Liver (tissue), 9 donors: ENCODE results near the gene C19orf47. TPM values are rescaled to one million over a fixed set of nuclear protein-coding genes. Genes with fewer than 3 reads are reported as not detected.

Source experiments
- DNase-seq: peaks from one replicate; pipeline ENCODE4 v3.0.0-alpha.2; 2017; ENCODE audit warnings: low spot score
- H3K27ac ChIP-seq, 2 donors: one replicate each; pipeline ENCODE4 v1.7.0; 2013; ENCODE audit warnings: inconsistent platforms in 2 of 2, low read length in 2 of 2, control low read depth in 1 of 2, low read depth in 1 of 2, mild to moderate bottlenecking in 1 of 2
- H3K27me3 ChIP-seq, 4 donors: one replicate each; pipeline versions ENCODE4 v1.6.1 to v1.7.0; 2013; ENCODE audit warnings: low read length in 3 of 4, inconsistent platforms in 1 of 4, mild to moderate bottlenecking in 1 of 4, moderate library complexity in 1 of 4; ENCODE audit not compliant: control insufficient read depth in 4 of 4, insufficient read depth in 4 of 4
- H3K36me3 ChIP-seq, 4 donors: one replicate each; pipeline versions ENCODE4 v1.6.1 to v1.7.0; 2013; ENCODE audit warnings: low read length in 3 of 4, mild to moderate bottlenecking in 3 of 4, low read depth in 1 of 4, moderate library complexity in 1 of 4; ENCODE audit not compliant: control insufficient read depth in 4 of 4, insufficient read depth in 3 of 4
- H3K4me1 ChIP-seq, 4 donors: one replicate each; pipeline versions ENCODE4 v1.6.1 to v1.7.0; 2013; ENCODE audit warnings: low read length in 3 of 4, mild to moderate bottlenecking in 3 of 4, moderate library complexity in 1 of 4; ENCODE audit not compliant: control insufficient read depth in 4 of 4, insufficient read depth in 4 of 4
- H3K4me3 ChIP-seq, 3 donors: one replicate each; pipeline versions ENCODE4 v1.6.1 to v1.7.0; 2013; ENCODE audit warnings: low read length in 3 of 3, control low read depth in 1 of 3, low read depth in 1 of 3, mild to moderate bottlenecking in 1 of 3
- H3K9ac ChIP-seq, 2 donors: one replicate each; pipeline ENCODE4 v1.7.0; 2013; ENCODE audit warnings: low read length in 2 of 2, mild to moderate bottlenecking in 2 of 2, moderate library complexity in 2 of 2, control low read depth in 1 of 2, low read depth in 1 of 2
- H3K9me3 ChIP-seq, 4 donors: one replicate each; pipeline versions ENCODE4 v1.6.1 to v1.7.0; 2013; ENCODE audit warnings: low read length in 3 of 4; ENCODE audit not compliant: control insufficient read depth in 4 of 4
- ATF3 ChIP-seq: IDR thresholded peaks from 2 replicates; pipeline ENCODE4 v1.6.1; 2016; ENCODE audit warnings: antibody characterized with exemption
- CTCF ChIP-seq: fragments of 150-350 bp; IDR thresholded peaks from 2 replicates; pipeline ENCODE4 v1.5.1; 2017; ENCODE audit warnings: improper control_type of control experiment, low read depth, low read length; ENCODE audit not compliant: missing input control
- EGR1 ChIP-seq, 2 donors: IDR thresholded peaks; 2 replicates each; pipeline ENCODE4 v1.6.1; 2016 to 2018; ENCODE audit warnings: antibody characterized with exemption in 2 of 2, low read depth in 2 of 2
- FOXA1 ChIP-seq: IDR thresholded peaks from 2 replicates; pipeline ENCODE4 v1.6.1; 2016; ENCODE audit warnings: antibody characterized with exemption
- FOXA2 ChIP-seq: IDR thresholded peaks from 2 replicates; pipeline ENCODE4 v1.6.1; 2016; ENCODE audit warnings: antibody characterized with exemption
- GABPA ChIP-seq, 2 donors: IDR thresholded peaks in 1 of 2; conservative IDR thresholded peaks in 1 of 2; 2 replicates each; pipeline ENCODE4 v1.6.1; 2016; ENCODE audit warnings: antibody characterized with exemption in 2 of 2, mild to moderate bottlenecking in 1 of 2, moderate library complexity in 1 of 2
- JUND ChIP-seq, 2 donors: IDR thresholded peaks; 2 replicates each; pipeline ENCODE4 v1.6.1; 2016; ENCODE audit warnings: antibody characterized with exemption in 2 of 2
- MAX ChIP-seq: IDR thresholded peaks from 2 replicates; pipeline ENCODE4 v1.6.1; 2016; ENCODE audit warnings: antibody characterized with exemption
- NR2F2 ChIP-seq: IDR thresholded peaks from 2 replicates; pipeline ENCODE4 v1.6.1; 2016; ENCODE audit warnings: antibody characterized with exemption
- RAD21 ChIP-seq, 2 donors: IDR thresholded peaks; 2 replicates each; pipeline ENCODE4 v1.6.1; 2016; ENCODE audit warnings: antibody characterized with exemption in 2 of 2, mild to moderate bottlenecking in 2 of 2
- REST ChIP-seq: IDR thresholded peaks from 2 replicates; pipeline ENCODE4 v1.6.1; 2016; ENCODE audit warnings: antibody characterized with exemption, mild to moderate bottlenecking
- RXRA ChIP-seq, 2 donors: IDR thresholded peaks; 2 replicates each; pipeline ENCODE4 v1.6.1; 2017 to 2018; ENCODE audit warnings: antibody characterized with exemption in 2 of 2, mild to moderate bottlenecking in 1 of 2
- SP1 ChIP-seq: IDR thresholded peaks from 2 replicates; pipeline ENCODE4 v1.6.1; 2018; ENCODE audit warnings: antibody characterized with exemption, mild to moderate bottlenecking
- TAF1 ChIP-seq: conservative IDR thresholded peaks from 2 replicates; pipeline ENCODE4 v1.6.1; 2016; ENCODE audit warnings: antibody characterized with exemption, mild to moderate bottlenecking
- YY1 ChIP-seq: IDR thresholded peaks from 2 replicates; pipeline ENCODE4 v1.6.1; 2016; ENCODE audit warnings: antibody characterized with exemption, mild to moderate bottlenecking
- ZBTB33 ChIP-seq: IDR thresholded peaks from 2 replicates; pipeline ENCODE4 v1.6.1; 2016; ENCODE audit warnings: antibody characterized with exemption
- WGBS: extraction: QIAGEN DNeasy Blood & Tissue Kit; methylation state at CpG from one replicate; pipeline ENCODE4 v1.1.7; 2013; 5-methylcytosine and 5-hydroxymethylcytosine counted together
- polyA plus RNA-seq, 2 donors: library from polyadenylated mRNA; stranded (reverse) in 1 of 2; unstranded in 1 of 2; fragments of 200-250 nt in 1 of 2; fragments of >200 nt in 1 of 2; fragmentation: Nextera tagmentation in 1 of 2; extraction: Ambion mirVana in 1 of 2; gene quantifications; one replicate each; pipeline versions ENCODE4 v1.2.1 to v1.2.3, GENCODE V29; 2013 to 2015
- total RNA-seq, 2 donors: library from RNA; depleted of rRNA; stranded (reverse); fragments of >200 nt; gene quantifications; one replicate each; pipeline ENCODE4 v1.2.3, GENCODE V29; 2014
- donor health status: healthy.
- donor health status: healthy.
- donor health status: healthy.
- donor health status: healthy.
- donor health status: healthy.

The C19orf47 gene
- total RNA-seq (1 to 10 TPM; 3.9 to 4.3 TPM), polyA plus RNA-seq (1 to 10 TPM; 5.7 to 6.0 TPM)

- WGBS, result under 1% methylated on average over 77 of the region's 77 CpGs
- no peaks in the 10 kb centered on the region for H3K36me3 ChIP-seq
- DNase-seq, result peak; percentile 96
- peak within 1 kb of the TSS; percentile 49 to 68 for H3K27ac ChIP-seq
- peak within 1 kb of the TSS; percentile 85 to 92 (median 87) for H3K4me3 ChIP-seq
- H3K9ac ChIP-seq, result peak within 1 kb of the TSS; percentile 64 to 84
- H3K9me3 ChIP-seq, result no peaks in the 10 kb centered on the region
- TF ChIP-seq NR2F2, result no peak
- TF ChIP-seq ZBTB33, result peak; percentile 57
- TF ChIP-seq TAF1, result peak; percentile 43
- peak in 1 of 2 donors; percentile 45 for TF ChIP-seq RAD21 (IDR thresholded peaks at IDR 0.05)
- peak; percentile 27 to 31 for TF ChIP-seq RXRA (IDR thresholded peaks at IDR 0.05)
- no peak for TF ChIP-seq ATF3
- no peak for TF ChIP-seq FOXA2
- peak in 1 of 2 donors; percentile 25 for TF ChIP-seq EGR1 (IDR thresholded peaks at IDR 0.05; ENCODE audit: low read depth in 2 of 2)
- peak; percentile 58 for TF ChIP-seq MAX
- no peak for TF ChIP-seq CTCF
- peak; percentile 96 for TF ChIP-seq YY1
- TF ChIP-seq GABPA (IDR thresholded peaks at IDR 0.05 in 1 of 2, conservative IDR thresholded peaks at IDR 0.05 in 1 of 2), result peak; percentile 79 to 92
- peak; percentile 68 for TF ChIP-seq SP1
- TF ChIP-seq REST, result peak; percentile 48
- TF ChIP-seq JUND (IDR thresholded peaks at IDR 0.05), result no peak
- TF ChIP-seq FOXA1, result peak; percentile 61
- H3K27me3 ChIP-seq, result no peaks in the 10 kb centered on the region
- peaks cover 0 to 19% (median 14%) of the 10 kb centered on the region in 4 donors for H3K4me1 ChIP-seq
These were observed at the start of gene C19orf47, which contains the start of gene PLD3 for GRCh38 chr19:40348125-40348913. TSS of gene C19orf47 (minus strand) at chr19:40348397. CDS start at chr19:40341857, 6,540 bp downstream. TSS of gene PLD3 (plus strand) at chr19:40348695. CDS start at chr19:40366484, 17,789 bp downstream.
